ENCODE results near the gene CSMD2.

The CSMD2 gene

GRCh38 chr1:34149501-34149900, 15.5 kb downstream of the CSMD2 start:
- no peak for DNase-seq (ENCODE audit: low read depth, low spot score)
- CTCF ChIA-PET: interaction anchor here (0.9 kb wide), 1 partner anchor 35 kb away, joined by 3 read pairs; no protein-coding TSS in a partner anchor
- no peak for TF ChIP-seq CTCF (IDR thresholded peaks at IDR 0.05; ENCODE audit: insufficient read depth, low read length, missing control alignments)
- no peak overlapping the region for H3K4me3 ChIP-seq (ENCODE audit: low read depth, low read length)
- POLR2A ChIA-PET: no interaction called here

- ChIA-PET POLR2A (no interaction called here), CTCF (no interaction called here)
- TF ChIP-seq CTCF (IDR thresholded peaks at IDR 0.05; ENCODE audit: insufficient read depth, low read length, missing control alignments): no peak
- H3K4me3 ChIP-seq (ENCODE audit: low read depth, low read length): no peak overlapping the region
- DNase-seq (ENCODE audit: low read depth, low spot score): no peak
Observed at GRCh38 chr1:34147301-34147700, 17.7 kb downstream of the CSMD2 start.

DNA sequence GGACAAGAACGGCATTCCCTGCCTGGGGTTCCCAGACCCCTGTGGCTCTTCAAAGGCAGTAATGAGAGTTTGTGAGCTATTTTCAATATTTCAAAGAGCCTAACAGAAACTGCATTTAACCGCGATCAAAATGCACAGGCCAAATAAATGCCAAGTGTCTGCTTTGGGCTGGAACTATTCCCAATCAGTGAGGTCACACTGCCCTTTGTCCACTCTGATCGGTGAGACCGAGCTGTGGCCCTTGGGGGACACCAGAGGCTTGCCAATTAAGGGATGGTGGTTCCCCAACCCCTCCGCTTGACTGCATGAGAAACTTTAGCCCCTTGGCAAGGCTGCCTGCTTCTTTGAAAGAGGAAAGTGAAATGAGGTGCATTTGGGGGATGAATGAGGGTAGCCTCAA, 20.3 kb downstream of the CSMD2 start:
- ChIA-PET CTCF (interaction anchor here (0.7 to 1.8 kb wide), 2 partner anchors 18 to 24 kb away, joined by 3 to 6 read pairs; no protein-coding TSS in a partner anchor), POLR2A (no interaction called here)
- H3K4me3 ChIP-seq (ENCODE audit: low read depth, low read length): no peak overlapping the region
- no peak for TF ChIP-seq CTCF (IDR thresholded peaks at IDR 0.05; ENCODE audit: insufficient read depth, low read length, missing control alignments)
- DNase-seq (ENCODE audit: low read depth, low spot score): no peak

GRCh38 chr1:34143975-34144374, 21.1 kb downstream of the CSMD2 start:
- CTCF ChIA-PET: interaction anchor here (0.7 to 1.5 kb wide), 2 partner anchors 19 to 23 kb away, joined by 3 to 4 read pairs; no protein-coding TSS in a partner anchor
- TF ChIP-seq CTCF (IDR thresholded peaks at IDR 0.05; ENCODE audit: insufficient read depth, low read length, missing control alignments): no peak
- no peak for DNase-seq (ENCODE audit: low read depth, low spot score)
- no peak overlapping the region for H3K4me3 ChIP-seq (ENCODE audit: low read depth, low read length)
- POLR2A ChIA-PET: no interaction called here

GRCh38 chr1:34140011-34140676, 24.9 kb downstream of the CSMD2 start:
- ChIA-PET CTCF (interaction anchor here (1.0 to 1.5 kb wide), 3 partner anchors 18 to 23 kb away, joined by 3 to 6 read pairs (median 3); no protein-coding TSS in a partner anchor), POLR2A (no interaction called here)
- no peak for TF ChIP-seq CTCF (IDR thresholded peaks at IDR 0.05; ENCODE audit: insufficient read depth, low read length, missing control alignments)
- no peak overlapping the region for H3K4me3 ChIP-seq (ENCODE audit: low read depth, low read length)
- no peak for DNase-seq (ENCODE audit: low read depth, low spot score)

DNA sequence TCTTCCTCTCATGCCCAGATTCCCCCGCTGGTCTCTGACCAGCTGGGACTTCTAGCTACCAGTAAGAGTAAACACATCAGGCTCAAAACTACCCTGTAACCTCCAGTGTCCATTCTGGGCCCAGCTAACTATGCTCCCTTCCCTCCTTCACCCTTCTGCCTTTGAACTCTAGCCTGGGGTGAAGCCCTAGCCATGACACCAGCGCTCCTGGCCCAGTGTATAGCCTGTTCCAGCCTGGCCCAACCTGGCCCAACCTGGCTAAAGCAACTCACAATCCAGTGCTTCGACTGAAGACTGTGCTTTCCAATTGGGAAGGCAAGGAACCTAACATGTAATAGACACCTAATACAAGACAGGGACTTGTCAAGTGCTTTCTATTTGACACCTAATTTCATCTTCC, 27.6 kb downstream of the CSMD2 start:
- CTCF ChIA-PET: no interaction called here
- TF ChIP-seq CTCF (IDR thresholded peaks at IDR 0.05; ENCODE audit: insufficient read depth, low read length, missing control alignments): no peak
- POLR2A ChIA-PET: no interaction called here
- DNase-seq (ENCODE audit: low read depth, low spot score): no peak
- H3K4me3 ChIP-seq (ENCODE audit: low read depth, low read length): no peak overlapping the region

Data from AG04449 (cell line).